Muscle of arm (tissue), 12 donors: Measurements from ENCODE around the gene TIMP2. TPM values are rescaled to one million over a fixed set of nuclear protein-coding genes. Genes with fewer than 3 reads are reported as not detected.

Experiments
- DNase-seq: peaks from one replicate; pipeline ENCODE4 v3.0.0-alpha.2; 2013
- polyA plus RNA-seq, 12 donors: library from polyadenylated mRNA; unstranded; fragments of 120-200 nt; gene quantifications; one replicate each; pipeline ENCODE4 v1.2.1, GENCODE V29; 2013; ENCODE audit not compliant: insufficient read length in 12 of 12

The TIMP2 gene
- polyA plus RNA-seq, 12 donors, result 170 to 334 (median 201) TPM; not detected in 1

- DNase-seq, result peak; percentile 99
These were observed 84.2 kb downstream of the TIMP2 start, which contains the start of gene USP36 for GRCh38 chr17:78840780-78841611. TSS of gene USP36 (minus strand) at chr17:78840814. CDS start at chr17:78836363, 4,451 bp downstream.

- no peak for DNase-seq
These were observed 84.7 kb downstream of the TIMP2 start for GRCh38 chr17:78840530-78840779.

- DNase-seq, result no peak
These were observed 85.2 kb downstream of the TIMP2 start for GRCh38 chr17:78839762-78840529.

GRCh38 chr17:78839235-78839761, 85.9 kb downstream of the TIMP2 start:
- no peak for DNase-seq

- DNase-seq, result no peak
These were observed 86.6 kb downstream of the TIMP2 start for GRCh38 chr17:78838574-78839005.

- DNase-seq, result no peak
These were observed 88.7 kb downstream of the TIMP2 start for GRCh38 chr17:78836420-78837021.

GRCh38 chr17:78834571-78834970, 90.6 kb downstream of the TIMP2 start:
- DNase-seq, result no peak

GRCh38 chr17:78832541-78832810, 92.7 kb downstream of the TIMP2 start:
- DNase-seq, result no peak

- no peak for DNase-seq
These were observed 93.3 kb downstream of the TIMP2 start for GRCh38 chr17:78831688-78832540.

GRCh38 chr17:78829477-78829876, 95.7 kb downstream of the TIMP2 start:
- no peak for DNase-seq

- no peak for DNase-seq
These were observed 96.6 kb downstream of the TIMP2 start for GRCh38 chr17:78828470-78829185.

- DNase-seq, result no peak
These were observed 98.2 kb downstream of the TIMP2 start for GRCh38 chr17:78826836-78827509.

GRCh38 chr17:78826421-78826820, 98.8 kb downstream of the TIMP2 start:
- DNase-seq, result no peak

GRCh38 chr17:78825696-78826095, 99.5 kb downstream of the TIMP2 start:
- no peak for DNase-seq

- no peak for DNase-seq
These were observed 100.9 kb downstream of the TIMP2 start for GRCh38 chr17:78824240-78824639.

- no peak for DNase-seq
These were observed 101.7 kb downstream of the TIMP2 start for GRCh38 chr17:78823282-78824046.

GRCh38 chr17:78822552-78822951, 102.6 kb downstream of the TIMP2 start:
- no peak for DNase-seq

- DNase-seq, result no peak
These were observed 103.2 kb downstream of the TIMP2 start for GRCh38 chr17:78821961-78822360.

- DNase-seq, result no peak
These were observed 104.3 kb downstream of the TIMP2 start for GRCh38 chr17:78820841-78821240.
